Hepatic stellate cell (primary cell): Measurements from ENCODE around the gene NRIP3.

Experiments
- DNase-seq: peaks from one replicate; pipeline ENCODE4 v3.0.0; 2011; ENCODE audit warnings: low spot score

The NRIP3 gene

GRCh38 chr11:9003573-9004182 is at the start of gene NRIP3:
Gene NRIP3, minus strand, starts transcription at chr11:9004001. Its CDS starts 66 bp downstream, at chr11:9003935.
- DNase-seq, result peak; percentile 70

- no peak for DNase-seq
These were observed 48.5 kb upstream of the NRIP3 start for GRCh38 chr11:9052316-9052715.

GRCh38 chr11:9049959-9050358 is 46.2 kb upstream of the NRIP3 start:
- DNase-seq, result no peak

- peak; percentile 38 for DNase-seq
These were observed 44.2 kb upstream of the NRIP3 start for GRCh38 chr11:9047964-9048523.

GRCh38 chr11:9046481-9046880 is 42.7 kb upstream of the NRIP3 start:
- no peak for DNase-seq

GRCh38 chr11:9042488-9042887 is 38.7 kb upstream of the NRIP3 start:
- no peak for DNase-seq

- no peak for DNase-seq
These were observed 37.9 kb upstream of the NRIP3 start for GRCh38 chr11:9041747-9042146.

GRCh38 chr11:9040410-9040809 is 36.6 kb upstream of the NRIP3 start:
- DNase-seq, result no peak

GRCh38 chr11:9039863-9040262 is 36.1 kb upstream of the NRIP3 start:
- DNase-seq, result no peak

- no peak for DNase-seq
These were observed 35.4 kb upstream of the NRIP3 start for GRCh38 chr11:9039198-9039597.

GRCh38 chr11:9038541-9038940 is 34.7 kb upstream of the NRIP3 start:
- no peak for DNase-seq

- DNase-seq, result no peak
These were observed 34.2 kb upstream of the NRIP3 start for GRCh38 chr11:9037963-9038362.

GRCh38 chr11:9037046-9037780 is 33.4 kb upstream of the NRIP3 start:
- DNase-seq, result no peak

- no peak for DNase-seq
These were observed 26.8 kb upstream of the NRIP3 start for GRCh38 chr11:9030601-9031000.

- no peak for DNase-seq
These were observed 25.6 kb upstream of the NRIP3 start for GRCh38 chr11:9029422-9029821.

- no peak for DNase-seq
These were observed 24.8 kb upstream of the NRIP3 start for GRCh38 chr11:9028581-9028980.

- no peak for DNase-seq
These were observed 21.5 kb upstream of the NRIP3 start for GRCh38 chr11:9025101-9025850.

GRCh38 chr11:9022961-9023680 is 19.3 kb upstream of the NRIP3 start:
- no peak for DNase-seq

- no peak for DNase-seq
These were observed 17.1 kb upstream of the NRIP3 start for GRCh38 chr11:9020916-9021315.

GRCh38 chr11:9019861-9020260 is 16.1 kb upstream of the NRIP3 start:
- no peak for DNase-seq

- DNase-seq, result no peak
These were observed 14.0 kb upstream of the NRIP3 start for GRCh38 chr11:9017773-9018172.
